ENCODE data around the gene HOXB8.

GRCh38 chr17:48565925-48566710 lies 49.0 kb downstream of the HOXB8 start:
- TF ChIP-seq CTCF (IDR thresholded peaks at IDR 0.05; ENCODE audit: insufficient read depth, low read depth, low read length) (no peak), EZH2 (IDR thresholded peaks at IDR 0.05; ENCODE audit: insufficient read depth, low read length) (no peak)

Measured in astrocyte (in vitro differentiated cells and primary cell).